ENCODE results near the gene POLR3K.

GRCh38 chr16:63466-63865, 10.1 kb upstream of the POLR3K start:
- TF ChIP-seq ELF4 (IDR thresholded peaks at IDR 0.05) (no peak), BHLHE40 (IDR thresholded peaks at IDR 0.05; ENCODE audit: borderline replicate concordance) (no peak), TARDBP (IDR thresholded peaks at IDR 0.05) (no peak), NFRKB (IDR thresholded peaks at IDR 0.05) (no peak), SP1 (IDR thresholded peaks at IDR 0.05) (no peak), FOXM1 (IDR thresholded peaks at IDR 0.05; ENCODE audit: borderline replicate concordance) (no peak), FOXA1 (IDR thresholded peaks at IDR 0.05) (no peak), HDGF (IDR thresholded peaks at IDR 0.05; ENCODE audit: borderline replicate concordance) (no peak), LEF1 (IDR thresholded peaks at IDR 0.05; ENCODE audit: borderline replicate concordance) (no peak), SUZ12 (IDR thresholded peaks at IDR 0.05) (no peak), PKNOX1 (IDR thresholded peaks at IDR 0.05) (no peak), FOXK2 (IDR thresholded peaks at IDR 0.05) (no peak), L3MBTL2 (conservative IDR thresholded peaks at IDR 0.05) (no peak)
